ENCODE results near the gene IRAK2. TPM values are rescaled to one million over a fixed set of nuclear protein-coding genes. Genes with fewer than 3 reads are reported as not detected.
"Not testable (repeated sequence)": the region's sequence is repeated elsewhere in the genome, so short reads cannot be mapped to it uniquely, and the experiment has no call there.

The IRAK2 gene
- total RNA-seq, 2 experiments from 2014 or later = 3.9 to 4.0 TPM

DNA sequence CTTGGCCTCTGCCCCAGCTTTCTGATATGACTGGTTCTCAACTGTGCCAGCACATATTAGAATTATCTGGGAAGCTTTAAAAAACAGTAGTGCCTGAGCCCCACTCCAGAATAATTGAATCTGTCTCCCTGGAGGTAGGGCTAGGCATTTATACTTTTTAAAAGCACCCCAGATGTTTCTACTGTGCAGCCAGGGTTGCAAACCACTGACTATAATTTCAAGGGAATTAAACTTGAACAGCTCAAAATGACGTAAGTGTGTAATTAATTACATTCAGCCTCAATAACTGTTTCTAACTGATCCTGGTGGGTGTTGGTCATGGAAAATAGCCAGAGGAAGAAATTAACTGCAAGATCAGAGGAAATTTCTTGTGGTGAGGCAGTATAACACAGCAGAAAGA lies 4.4 kb upstream of the IRAK2 start:
- no peak overlapping the region for H3K27ac Mint-ChIP-seq
- POLR2A ChIA-PET = no interaction called here
- no peak overlapping the region for H3K4me3 Mint-ChIP-seq
- H3K4me1 Mint-ChIP-seq = peaks cover 1% of the 10 kb centered on the region
- H3K36me3 Mint-ChIP-seq (ENCODE audit: low read depth) = peaks cover 4% of the 10 kb centered on the region
- no peaks in the 10 kb centered on the region for H3K9me3 Mint-ChIP-seq (ENCODE audit: low read depth)
- intact Hi-C loops (cut with DNase I, micrococcal nuclease) = no loop called here
- ATAC-seq (no peak), DNase-seq (no peak)
- no peaks in the 10 kb centered on the region for H3K27me3 Mint-ChIP-seq
- CTCF ChIA-PET = interaction anchor here (0.5 to 0.8 kb wide), 4 partner anchors 24 to 103 kb away, joined by 3 to 4 read pairs (median 3); no protein-coding TSS in a partner anchor

DNA sequence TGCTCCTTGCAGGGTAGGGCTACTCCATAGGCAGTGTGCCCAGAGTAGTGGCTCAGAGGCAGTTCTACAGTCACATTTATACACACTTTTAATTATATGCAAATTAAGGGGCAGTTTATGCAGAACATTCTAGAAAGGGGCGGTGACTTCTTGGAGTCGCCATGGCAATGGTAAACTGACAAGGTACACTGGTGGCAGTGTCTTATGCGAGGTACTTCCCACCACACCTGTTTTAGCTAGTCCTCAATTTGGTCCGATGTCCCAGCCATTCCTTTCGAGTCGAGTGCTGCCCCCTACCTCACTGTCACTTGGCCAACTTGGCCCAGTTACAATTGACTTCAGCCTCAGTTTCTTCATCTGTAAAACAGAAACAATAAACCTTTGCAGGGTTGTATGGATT lies 3.8 kb upstream of the IRAK2 start:
- no peak for DNase-seq
- Mint-ChIP-seq H3K27me3 (no peaks in the 10 kb centered on the region), H3K36me3 (ENCODE audit: low read depth) (no peaks in the 10 kb centered on the region), H3K4me3 (no peak overlapping the region), H3K4me1 (peaks cover 2% of the 10 kb centered on the region), H3K9me3 (ENCODE audit: low read depth) (no peaks in the 10 kb centered on the region), H3K27ac (no peak overlapping the region)
- intact Hi-C loops (cut with DNase I, micrococcal nuclease) = no loop called here
- no peak for ATAC-seq
- CTCF ChIA-PET = interaction anchor here (0.6 kb wide), 1 partner anchor 112 kb away, joined by 3 read pairs; no protein-coding TSS in a partner anchor
- POLR2A ChIA-PET = no interaction called here

GRCh38 chr3:10162185-10162584 lies 2.5 kb upstream of the IRAK2 start:
- no peak for DNase-seq
- no peak overlapping the region for H3K27ac Mint-ChIP-seq
- ChIA-PET POLR2A (no interaction called here), CTCF (interaction anchor here (1.0 kb wide), 1 partner anchor 101 kb away, joined by 3 read pairs; no protein-coding TSS in a partner anchor)
- peaks cover 14% of the 10 kb centered on the region for H3K4me1 Mint-ChIP-seq
- peaks cover 3% of the 10 kb centered on the region for H3K36me3 Mint-ChIP-seq (ENCODE audit: low read depth)
- H3K27me3 Mint-ChIP-seq = no peaks in the 10 kb centered on the region
- no peak overlapping the region for H3K4me3 Mint-ChIP-seq
- ATAC-seq = no peak
- intact Hi-C loops (cut with DNase I, micrococcal nuclease) = no loop called here
- no peaks in the 10 kb centered on the region for H3K9me3 Mint-ChIP-seq (ENCODE audit: low read depth)

GRCh38 chr3:10164201-10164545 lies 546 bp upstream of the IRAK2 start:
- H3K27me3 Mint-ChIP-seq; POLR2A ChIA-PET; DNase-seq; H3K9me3 Mint-ChIP-seq (ENCODE audit: low read depth): not testable (repeated sequence)
- peak; percentile 1 for ATAC-seq
- Mint-ChIP-seq H3K4me1 (peaks cover 21% of the 10 kb centered on the region), H3K4me3 (peak overlapping the region; percentile 70), H3K27ac (peak overlapping the region; percentile 13), H3K36me3 (ENCODE audit: low read depth) (peaks cover 13% of the 10 kb centered on the region)
- CTCF ChIA-PET = interaction anchor here (0.8 to 1.7 kb wide), 8 partner anchors 9 to 100 kb away, joined by 3 to 7 read pairs (median 3); no protein-coding TSS in a partner anchor
- intact Hi-C loops (cut with DNase I, micrococcal nuclease) = loop anchor here (1.0 to 2.0 kb wide), 6 partner anchors 22 to 85 kb away; partner anchors contain the start of genes BRK1 (in 1 of the 2) and TATDN2 (in 1 of the 2)

DNA sequence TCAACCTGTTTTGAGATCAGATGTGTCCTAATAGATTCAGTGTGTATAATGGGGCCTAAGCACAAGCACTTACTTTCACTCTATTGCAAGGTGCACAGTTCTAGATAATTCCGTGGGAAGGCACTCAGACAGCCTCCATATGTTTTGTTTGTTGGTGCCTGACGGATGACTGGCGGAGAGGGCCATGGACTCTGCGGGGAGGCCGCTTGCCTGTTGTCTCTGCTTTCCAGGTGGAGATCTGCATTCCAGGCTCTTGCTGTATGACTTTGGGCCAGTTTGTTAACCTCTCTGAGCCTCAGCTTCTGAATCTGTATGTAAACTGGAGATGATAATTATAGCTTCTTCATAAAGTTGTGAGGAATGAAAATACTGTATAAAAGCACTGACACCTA lies 1.5 kb downstream of the IRAK2 start:
- Mint-ChIP-seq H3K27ac (peak overlapping the region; percentile 51), H3K4me3 (peak overlapping the region; percentile 70), H3K9me3 (ENCODE audit: low read depth) (peaks cover 5% of the 10 kb centered on the region), H3K27me3 (no peaks in the 10 kb centered on the region), H3K36me3 (ENCODE audit: low read depth) (peaks cover 13% of the 10 kb centered on the region), H3K4me1 (peaks cover 25% of the 10 kb centered on the region)
- ChIA-PET POLR2A (no interaction called here), CTCF (interaction anchor here (0.8 to 1.5 kb wide), 3 partner anchors 8 to 113 kb away, joined by 3 to 6 read pairs (median 3); no protein-coding TSS in a partner anchor)
- intact Hi-C loops (cut with DNase I, micrococcal nuclease) = no loop called here
- DNase-seq (no peak), ATAC-seq (no peak)

GRCh38 chr3:10169000-10169496 lies 4.3 kb downstream of the IRAK2 start:
- Mint-ChIP-seq H3K36me3 (ENCODE audit: low read depth) (peaks cover 14% of the 10 kb centered on the region), H3K4me1 (peaks cover 36% of the 10 kb centered on the region), H3K27me3 (no peaks in the 10 kb centered on the region), H3K9me3 (ENCODE audit: low read depth) (peaks cover 5% of the 10 kb centered on the region), H3K27ac (no peak overlapping the region), H3K4me3 (no peak overlapping the region)
- DNase-seq = no peak
- CTCF ChIA-PET = no interaction called here
- ATAC-seq = no peak
- intact Hi-C loops (cut with DNase I, micrococcal nuclease) = no loop called here
- POLR2A ChIA-PET = no interaction called here

DNA sequence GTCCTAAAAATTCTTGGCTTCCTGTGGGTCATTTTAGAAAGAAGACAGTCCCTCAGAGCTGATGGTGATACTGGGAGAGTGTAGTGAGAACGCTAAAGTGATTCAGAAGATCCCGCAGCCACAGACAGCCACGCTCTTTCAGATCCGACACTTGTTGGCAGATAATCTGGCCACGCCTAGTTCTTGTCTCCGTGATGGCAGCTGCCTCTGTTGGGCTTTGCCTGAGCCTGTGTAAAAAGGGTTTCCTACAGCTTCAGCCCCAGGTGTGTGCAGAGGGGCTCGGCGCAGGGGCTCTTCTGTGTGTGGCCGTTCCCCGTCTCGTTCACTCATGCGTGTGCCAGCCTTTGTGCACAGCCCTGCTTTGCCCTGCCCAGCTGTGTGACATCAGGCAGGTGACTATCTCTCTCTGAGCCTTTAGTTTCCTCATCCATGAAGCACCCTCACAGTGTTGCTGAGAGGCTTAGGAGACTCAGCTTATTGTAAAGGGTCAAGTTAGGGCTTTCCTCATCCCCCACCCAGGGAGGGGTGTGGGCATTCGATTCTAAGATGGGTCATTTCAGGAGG lies 6.3 kb downstream of the IRAK2 start:
- CTCF ChIA-PET = interaction anchor here (1.0 kb wide), 1 partner anchor 33 kb away, joined by 3 read pairs; no protein-coding TSS in a partner anchor
- Mint-ChIP-seq H3K4me3 (no peak overlapping the region), H3K4me1 (peaks cover 36% of the 10 kb centered on the region), H3K36me3 (ENCODE audit: low read depth) (peaks cover 16% of the 10 kb centered on the region), H3K9me3 (ENCODE audit: low read depth) (peaks cover 5% of the 10 kb centered on the region), H3K27me3 (no peaks in the 10 kb centered on the region), H3K27ac (no peak overlapping the region)
- DNase-seq (peak; percentile 31), ATAC-seq (peak; percentile 49)
- intact Hi-C loops (cut with DNase I, micrococcal nuclease) = no loop called here
- POLR2A ChIA-PET = no interaction called here

GRCh38 chr3:10173095-10173925 lies 8.6 kb downstream of the IRAK2 start:
- peak; percentile 55 for ATAC-seq
- Mint-ChIP-seq H3K27ac (no peak overlapping the region), H3K9me3 (ENCODE audit: low read depth) (peaks cover 5% of the 10 kb centered on the region), H3K4me1 (peaks cover 24% of the 10 kb centered on the region), H3K27me3 (no peaks in the 10 kb centered on the region), H3K36me3 (ENCODE audit: low read depth) (peaks cover 11% of the 10 kb centered on the region), H3K4me3 (no peak overlapping the region)
- POLR2A ChIA-PET = interaction anchor here (1.0 kb wide), 1 partner anchor 13 kb away, joined by 3 read pairs; no protein-coding TSS in a partner anchor
- no peak for DNase-seq
- CTCF ChIA-PET = interaction anchor here (1.2 to 1.9 kb wide), 3 partner anchors 8 to 90 kb away, joined by 3 to 6 read pairs (median 4); no protein-coding TSS in a partner anchor
- intact Hi-C loops (cut with DNase I, micrococcal nuclease) = loop anchor here in 1 of 2 experiments (2.0 kb wide), 1 partner anchor 13 kb away; no protein-coding TSS in a partner anchor

GRCh38 chr3:10173926-10174435 lies 9.3 kb downstream of the IRAK2 start:
- H3K27ac Mint-ChIP-seq = no peak overlapping the region
- peaks cover 6% of the 10 kb centered on the region for H3K36me3 Mint-ChIP-seq (ENCODE audit: low read depth)
- H3K27me3 Mint-ChIP-seq = no peaks in the 10 kb centered on the region
- DNase-seq = peak; percentile 24
- ChIA-PET CTCF (interaction anchor here (1.2 to 1.9 kb wide), 3 partner anchors 8 to 90 kb away, joined by 3 to 6 read pairs (median 4); no protein-coding TSS in a partner anchor), POLR2A (interaction anchor here (1.0 kb wide), 1 partner anchor 12 kb away, joined by 3 read pairs; no protein-coding TSS in a partner anchor)
- H3K9me3 Mint-ChIP-seq (ENCODE audit: low read depth) = peaks cover 1% of the 10 kb centered on the region
- peak; percentile 49 for ATAC-seq
- H3K4me1 Mint-ChIP-seq = peaks cover 22% of the 10 kb centered on the region
- H3K4me3 Mint-ChIP-seq = no peak overlapping the region
- intact Hi-C loops (cut with DNase I, micrococcal nuclease) = loop anchor here in 1 of 2 experiments (2.0 kb wide), 1 partner anchor 13 kb away; no protein-coding TSS in a partner anchor

DNA sequence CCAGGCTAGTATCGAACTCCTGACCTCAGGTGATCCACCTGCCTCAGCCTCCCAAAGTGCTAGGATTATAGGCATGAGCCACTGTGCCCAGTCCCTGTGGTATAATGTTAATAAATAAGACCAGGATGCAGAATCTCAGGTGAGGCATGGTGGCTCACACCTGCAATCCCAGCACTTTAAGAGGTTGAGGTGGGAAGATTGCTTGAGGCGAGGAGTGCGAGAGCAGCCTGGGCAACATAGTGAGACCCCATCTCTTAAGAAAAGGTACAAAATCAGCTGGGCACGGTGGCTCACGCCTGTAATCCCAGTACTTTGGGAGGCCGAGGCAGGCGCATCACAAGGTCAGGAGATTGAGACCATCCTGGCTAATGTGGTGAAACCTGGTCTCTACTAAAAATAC lies 10.6 kb downstream of the IRAK2 start:
- peaks cover 24% of the 10 kb centered on the region for H3K4me1 Mint-ChIP-seq
- CTCF ChIA-PET = interaction anchor here (0.6 to 1.9 kb wide), 4 partner anchors 10 to 87 kb away, joined by 3 to 6 read pairs (median 4); no protein-coding TSS in a partner anchor
- H3K9me3 Mint-ChIP-seq (ENCODE audit: low read depth); POLR2A ChIA-PET; H3K36me3 Mint-ChIP-seq (ENCODE audit: low read depth); ATAC-seq; H3K27me3 Mint-ChIP-seq; DNase-seq; H3K27ac Mint-ChIP-seq; H3K4me3 Mint-ChIP-seq; intact Hi-C loops (cut with DNase I, micrococcal nuclease): not testable (repeated sequence)

GRCh38 chr3:10176150-10176549 lies 11.4 kb downstream of the IRAK2 start:
- DNase-seq; H3K4me3 Mint-ChIP-seq; H3K9me3 Mint-ChIP-seq (ENCODE audit: low read depth); ATAC-seq; intact Hi-C loops (cut with DNase I, micrococcal nuclease); H3K27ac Mint-ChIP-seq; POLR2A ChIA-PET; H3K36me3 Mint-ChIP-seq (ENCODE audit: low read depth); H3K27me3 Mint-ChIP-seq: not testable (repeated sequence)
- CTCF ChIA-PET = interaction anchor here (0.8 to 1.0 kb wide), 2 partner anchors 10 to 18 kb away, joined by 3 to 4 read pairs; no protein-coding TSS in a partner anchor
- peaks cover 20% of the 10 kb centered on the region for H3K4me1 Mint-ChIP-seq
